EL (cell line): ENCODE data around the gene UTS2R.
A peak's percentile ranks its signal among the peaks of the same experiment; 100 is the strongest.
"Not testable (repeated sequence)": the region's sequence is repeated elsewhere in the genome, so short reads cannot be mapped to it uniquely, and the experiment has no call there.

Experiments
- DNase-seq: peaks from one replicate; pipeline ENCODE4 v3.0.0-alpha.2; 2016

UTS2R gene

GRCh38 chr17:82334622-82335394, 36.8 kb upstream of the UTS2R start:
- peak; percentile 28 for DNase-seq

GRCh38 chr17:82338858-82339633, 32.5 kb upstream of the UTS2R start:
- peak; percentile 85 for DNase-seq

GRCh38 chr17:82339634-82340580, 31.7 kb upstream of the UTS2R start:
- DNase-seq = no peak

- DNase-seq = no peak
Measured at GRCh38 chr17:82342361-82343079, 29.0 kb upstream of the UTS2R start.

- no peak for DNase-seq
Measured at GRCh38 chr17:82343560-82343959, 28.0 kb upstream of the UTS2R start.

GRCh38 chr17:82344175-82344907, 27.2 kb upstream of the UTS2R start:
- no peak for DNase-seq

GRCh38 chr17:82345151-82345976, 26.2 kb upstream of the UTS2R start:
- DNase-seq = no peak

- DNase-seq = no peak
Measured at GRCh38 chr17:82346342-82347300, 24.9 kb upstream of the UTS2R start.

GRCh38 chr17:82347994-82348393, 23.6 kb upstream of the UTS2R start:
- not testable (repeated sequence) for DNase-seq

- no peak for DNase-seq
Measured at GRCh38 chr17:82348434-82348833, 23.1 kb upstream of the UTS2R start.

- no peak for DNase-seq
Measured at GRCh38 chr17:82348866-82349265, 22.7 kb upstream of the UTS2R start.

GRCh38 chr17:82349287-82349701, 22.3 kb upstream of the UTS2R start:
- DNase-seq = no peak

GRCh38 chr17:82350182-82351030, 21.2 kb upstream of the UTS2R start:
- no peak for DNase-seq

- DNase-seq = no peak
Measured at GRCh38 chr17:82351254-82351712, 20.3 kb upstream of the UTS2R start.

- DNase-seq = peak; percentile 84
Measured at GRCh38 chr17:82351713-82352488, 19.7 kb upstream of the UTS2R start.

GRCh38 chr17:82353484-82353883, 18.1 kb upstream of the UTS2R start:
- DNase-seq = no peak

- no peak for DNase-seq
Measured at GRCh38 chr17:82354804-82355308, 16.7 kb upstream of the UTS2R start.
